HUES6 (cell line): ENCODE results near the gene SMIM44.
A peak's percentile ranks its signal among the peaks of the same experiment; 100 is the strongest.
"Not testable (repeated sequence)": the region's sequence is repeated elsewhere in the genome, so short reads cannot be mapped to it uniquely, and the experiment has no call there.

Experiments used
- H3K27ac ChIP-seq: 2 replicates; pipeline ENCODE4 v1.7.0; 2013; ENCODE audit warnings: low read depth, mild to moderate bottlenecking, low read length, inconsistent platforms
- H3K27me3 ChIP-seq: 2 replicates; pipeline ENCODE4 v1.6.1; 2013; ENCODE audit warnings: low read length; ENCODE audit not compliant: control insufficient read depth, insufficient read depth
- H3K36me3 ChIP-seq: 2 replicates; pipeline ENCODE4 v1.6.1; 2013; ENCODE audit warnings: low read length; ENCODE audit not compliant: control insufficient read depth, insufficient read depth
- H3K4me1 ChIP-seq: 2 replicates; pipeline ENCODE4 v1.6.1; 2013; ENCODE audit warnings: low read length; ENCODE audit not compliant: control insufficient read depth, insufficient read depth
- H3K4me3 ChIP-seq: 2 replicates; pipeline ENCODE4 v1.5.1; 2013; ENCODE audit warnings: low read depth, low read length
- H3K9ac ChIP-seq: one replicate; pipeline ENCODE4 v1.6.1; 2013; ENCODE audit warnings: mild to moderate bottlenecking, low read length
- H3K9me3 ChIP-seq: 2 replicates; pipeline ENCODE4 v1.6.1; 2013; ENCODE audit warnings: low read depth, low read length; ENCODE audit not compliant: control insufficient read depth, insufficient read depth

The SMIM44 gene

DNA sequence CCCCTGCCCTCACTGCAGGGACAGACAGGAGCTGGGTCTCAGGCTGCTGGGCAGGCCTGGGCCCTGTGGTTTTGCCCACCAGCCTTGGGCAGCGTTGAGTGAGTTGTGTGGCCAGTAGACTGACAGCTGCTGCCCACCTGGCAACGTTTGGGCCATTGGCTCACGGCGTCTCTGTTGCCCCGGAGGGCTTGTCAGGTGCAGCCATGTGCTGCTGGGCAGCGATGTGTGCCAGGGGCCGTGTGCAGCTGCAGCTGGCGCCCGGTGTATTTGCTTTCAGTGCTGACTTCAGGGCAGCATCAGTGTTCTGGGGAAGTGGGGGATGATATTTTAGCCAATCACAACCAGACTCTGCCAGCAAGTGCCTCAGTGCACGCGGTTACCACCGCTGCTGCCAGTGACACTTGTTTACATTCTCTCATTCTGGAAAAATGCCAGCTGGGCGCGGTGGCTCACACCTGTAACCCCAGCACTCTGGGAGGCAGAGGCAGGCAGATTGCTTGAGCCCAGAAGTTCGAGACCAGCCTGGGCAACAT lies 33.5 kb upstream of the SMIM44 start:
- H3K4me3 ChIP-seq: no peak overlapping the region
- peaks cover 53% of the 10 kb centered on the region for H3K4me1 ChIP-seq
- peaks cover 4% of the 10 kb centered on the region for H3K36me3 ChIP-seq
- H3K27me3 ChIP-seq: no peaks in the 10 kb centered on the region
- H3K9ac ChIP-seq: no peak overlapping the region
- H3K27ac ChIP-seq: no peak overlapping the region
- no peaks in the 10 kb centered on the region for H3K9me3 ChIP-seq

DNA sequence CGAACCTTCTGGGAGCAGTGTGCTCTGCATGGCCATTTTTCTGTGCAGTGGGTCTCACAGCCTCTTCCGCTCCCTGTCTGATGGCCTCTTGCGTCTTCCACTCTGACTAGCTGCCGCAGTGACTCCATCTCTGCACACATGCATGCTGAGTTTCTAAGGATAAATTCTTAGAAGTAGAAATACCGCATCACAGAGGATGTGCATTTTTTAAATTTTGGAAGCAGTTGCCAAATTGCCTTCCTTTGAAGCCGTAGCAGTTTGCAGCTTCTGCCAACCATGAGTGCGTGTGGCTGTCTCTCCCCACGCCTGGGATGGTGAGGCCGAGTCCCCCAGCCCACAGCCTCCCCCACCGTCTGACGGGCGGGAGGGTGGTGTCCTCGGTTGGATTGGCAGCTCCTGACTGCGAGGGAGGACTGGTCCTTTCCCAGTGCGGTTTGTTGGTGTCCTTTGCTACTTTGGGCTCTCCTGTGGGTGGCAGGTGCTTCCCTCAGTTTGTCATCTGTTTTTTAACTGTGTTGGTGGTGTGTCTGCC lies 32.7 kb upstream of the SMIM44 start:
- peaks cover 50% of the 10 kb centered on the region for H3K4me1 ChIP-seq

DNA sequence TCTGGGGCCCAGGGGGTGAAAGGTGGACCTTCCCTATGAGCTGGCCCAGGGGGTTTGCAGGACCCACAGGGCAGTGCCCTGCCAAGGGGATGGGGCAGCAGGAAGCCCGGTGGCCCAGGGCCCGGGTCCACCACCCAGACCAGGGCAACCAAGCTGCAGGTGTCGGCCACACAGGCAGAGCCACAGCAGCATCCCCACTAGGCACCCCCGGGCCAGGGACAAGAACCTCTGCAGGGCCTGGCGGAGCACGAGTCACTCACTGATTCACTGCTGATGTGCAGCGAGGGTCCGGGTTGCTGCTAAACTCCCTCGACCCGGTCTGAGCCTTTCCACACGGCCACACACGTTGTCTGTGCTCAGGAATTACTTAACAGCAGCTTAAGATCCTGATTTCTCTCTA lies 31.7 kb upstream of the SMIM44 start:
- peaks cover 11% of the 10 kb centered on the region for H3K36me3 ChIP-seq
- H3K4me3 ChIP-seq: no peak overlapping the region
- peaks cover 41% of the 10 kb centered on the region for H3K4me1 ChIP-seq
- no peaks in the 10 kb centered on the region for H3K9me3 ChIP-seq
- H3K27me3 ChIP-seq: no peaks in the 10 kb centered on the region
- 0 out of 2 replicates have a peak overlapping the region, but pooled peaks have one; percentile 1 for H3K27ac ChIP-seq
- no peak overlapping the region for H3K9ac ChIP-seq

More for the DNA sequence above, 32.7 kb upstream of the SMIM44 start:
- Histone ChIP-seq H3K9me3 (no peaks in the 10 kb centered on the region), H3K4me3 (no peak overlapping the region), H3K36me3 (peaks cover 6% of the 10 kb centered on the region), H3K27ac (no peak overlapping the region), H3K27me3 (no peaks in the 10 kb centered on the region), H3K9ac (no peak overlapping the region)

DNA sequence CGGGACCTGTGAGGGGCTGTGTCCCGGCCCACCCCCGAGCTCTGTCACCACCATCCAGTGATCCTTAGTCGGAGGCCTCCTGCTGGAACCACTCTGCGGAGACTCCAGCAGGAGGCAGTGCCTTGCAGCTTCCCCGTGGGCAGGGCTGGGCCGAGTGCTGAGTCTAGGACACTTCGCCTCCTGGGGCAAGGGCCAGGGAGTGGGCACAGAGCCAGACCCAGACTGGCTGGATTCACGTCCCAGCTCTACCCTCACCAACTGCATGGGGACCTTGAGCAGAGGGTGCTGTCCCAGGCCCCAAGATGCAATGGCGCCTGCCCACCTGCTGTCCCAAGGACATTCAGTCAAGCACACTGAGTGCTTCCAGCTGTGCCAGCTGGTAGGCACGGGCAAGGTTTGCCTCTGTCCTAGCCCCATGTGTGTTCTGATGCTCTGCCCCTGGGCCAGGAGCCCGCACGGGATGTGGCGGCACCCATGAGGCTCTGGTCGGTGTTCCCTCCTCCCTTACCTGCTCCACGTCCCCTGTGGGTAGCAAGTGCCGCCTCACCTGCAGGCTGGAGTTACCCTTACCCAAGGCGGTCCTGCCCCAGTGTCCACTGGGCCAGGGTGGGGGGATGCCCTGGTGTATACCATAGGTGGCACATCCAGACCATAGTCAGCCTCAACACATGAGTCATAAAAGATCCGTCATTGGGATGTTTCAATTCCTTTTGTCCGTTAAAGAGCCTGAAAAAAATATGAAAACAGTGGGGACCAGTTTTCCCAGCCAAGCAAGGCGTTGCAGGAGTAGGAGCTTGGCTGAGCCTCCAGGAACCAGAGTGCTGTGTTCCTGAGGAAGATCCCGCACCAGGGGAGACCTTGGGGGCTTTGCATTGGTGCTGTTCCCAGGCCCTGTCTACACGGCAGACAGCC lies 30.2 kb upstream of the SMIM44 start:
- Histone ChIP-seq H3K9ac (no peak overlapping the region), H3K27ac (no peak overlapping the region), H3K9me3 (no peaks in the 10 kb centered on the region), H3K4me1 (peaks cover 27% of the 10 kb centered on the region), H3K36me3 (peaks cover 19% of the 10 kb centered on the region), H3K27me3 (no peaks in the 10 kb centered on the region), H3K4me3 (no peak overlapping the region)

DNA sequence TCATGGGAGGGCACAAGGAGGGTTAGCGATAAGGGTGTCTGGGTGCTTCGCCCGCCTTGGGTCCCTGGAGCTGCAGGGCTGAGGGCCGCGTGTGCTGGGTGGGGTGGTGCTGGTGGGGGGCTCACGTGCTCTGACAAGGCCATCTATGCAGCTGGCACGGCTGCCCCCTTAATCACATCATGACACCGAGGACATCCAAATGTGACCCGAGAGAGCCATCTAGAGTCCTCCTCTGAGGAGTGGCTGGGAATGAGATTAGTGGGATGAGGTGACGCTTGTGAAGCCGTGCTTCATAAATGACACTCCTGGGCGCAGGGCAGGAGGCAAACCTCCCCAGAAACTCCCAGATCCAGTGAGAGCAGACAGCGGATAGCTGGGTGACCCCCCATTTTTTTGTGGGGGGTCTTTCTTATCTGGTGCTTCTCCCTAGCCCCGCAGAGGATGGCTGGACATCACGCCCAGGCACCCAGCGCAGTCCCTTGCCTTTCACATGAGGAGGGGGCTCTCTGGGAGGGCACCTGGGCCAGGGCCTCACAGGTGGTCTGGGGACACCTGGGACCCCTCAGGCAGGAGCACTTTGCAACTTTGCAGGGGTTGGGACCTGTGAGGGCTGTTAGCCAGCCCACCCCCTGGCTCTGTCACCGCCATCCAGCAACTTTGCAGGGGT lies 29.5 kb upstream of the SMIM44 start:
- Histone ChIP-seq H3K4me3 (no peak overlapping the region), H3K36me3 (peaks cover 19% of the 10 kb centered on the region), H3K27ac (no peak overlapping the region), H3K9ac (no peak overlapping the region), H3K4me1 (peaks cover 19% of the 10 kb centered on the region; the same call in 1 of the 2 replicates), H3K9me3 (no peaks in the 10 kb centered on the region), H3K27me3 (no peaks in the 10 kb centered on the region)

DNA sequence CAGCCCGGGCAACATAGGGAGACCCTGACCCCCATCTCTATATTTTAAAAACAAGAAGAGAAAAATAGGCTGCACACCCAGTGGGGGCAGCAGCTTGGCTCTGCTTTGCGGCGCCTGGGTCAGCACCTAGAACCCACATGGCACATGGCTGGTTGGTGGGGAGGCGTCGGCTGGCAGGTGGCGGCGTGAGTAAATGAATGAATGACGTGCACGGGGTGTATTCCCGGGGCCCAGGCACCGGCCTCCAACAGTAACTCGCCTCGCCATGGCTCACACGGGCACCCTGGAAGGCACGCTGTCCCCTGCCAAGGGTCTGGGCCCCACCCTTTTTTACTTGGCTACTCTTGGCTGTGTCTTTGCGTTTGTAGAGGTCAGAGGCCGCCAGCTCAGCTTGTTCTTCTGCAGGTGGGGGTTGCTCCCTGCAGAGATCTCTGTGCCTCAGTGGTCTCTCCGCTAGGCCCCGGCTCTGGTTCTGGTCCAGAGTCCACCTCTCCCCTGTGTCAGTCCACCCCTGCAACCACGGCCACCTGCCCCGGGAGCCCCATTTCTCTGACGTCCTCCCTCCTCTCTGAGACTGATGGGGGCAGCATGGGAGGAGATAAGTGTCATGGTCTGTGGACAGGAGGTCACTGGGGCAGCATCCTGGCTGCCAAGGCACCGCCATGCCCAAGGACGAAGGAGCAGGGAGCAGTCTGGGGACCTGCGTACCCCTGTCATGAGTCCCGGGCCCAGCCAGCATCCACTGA lies 28.4 kb upstream of the SMIM44 start:
- H3K27ac ChIP-seq: no peak overlapping the region
- H3K4me1 ChIP-seq: peaks cover 17% of the 10 kb centered on the region; the same call in 1 of the 2 replicates
- no peaks in the 10 kb centered on the region for H3K9me3 ChIP-seq
- H3K4me3 ChIP-seq: no peak overlapping the region
- H3K27me3 ChIP-seq: no peaks in the 10 kb centered on the region
- no peak overlapping the region for H3K9ac ChIP-seq
- peaks cover 19% of the 10 kb centered on the region for H3K36me3 ChIP-seq

DNA sequence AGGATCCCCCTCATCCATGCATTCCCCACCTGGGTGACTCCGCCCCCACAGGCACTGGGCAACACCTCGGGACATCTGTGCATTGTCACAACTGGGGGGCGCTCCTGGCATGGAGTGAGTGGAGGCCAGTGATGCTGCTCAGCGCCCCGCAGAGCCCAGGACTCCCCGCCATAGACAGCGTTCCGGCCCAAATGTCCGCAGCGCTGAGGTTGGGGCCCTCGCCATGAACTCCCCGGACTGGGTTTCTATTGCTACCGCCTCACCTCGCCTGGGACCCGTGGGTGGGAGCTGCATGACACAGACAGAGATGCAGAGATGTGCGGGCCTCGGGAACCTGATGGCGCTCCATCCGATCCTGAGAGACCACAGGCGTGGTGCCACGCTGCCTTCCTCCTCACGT lies 27.5 kb upstream of the SMIM44 start:
- H3K9ac ChIP-seq: no peak overlapping the region

DNA sequence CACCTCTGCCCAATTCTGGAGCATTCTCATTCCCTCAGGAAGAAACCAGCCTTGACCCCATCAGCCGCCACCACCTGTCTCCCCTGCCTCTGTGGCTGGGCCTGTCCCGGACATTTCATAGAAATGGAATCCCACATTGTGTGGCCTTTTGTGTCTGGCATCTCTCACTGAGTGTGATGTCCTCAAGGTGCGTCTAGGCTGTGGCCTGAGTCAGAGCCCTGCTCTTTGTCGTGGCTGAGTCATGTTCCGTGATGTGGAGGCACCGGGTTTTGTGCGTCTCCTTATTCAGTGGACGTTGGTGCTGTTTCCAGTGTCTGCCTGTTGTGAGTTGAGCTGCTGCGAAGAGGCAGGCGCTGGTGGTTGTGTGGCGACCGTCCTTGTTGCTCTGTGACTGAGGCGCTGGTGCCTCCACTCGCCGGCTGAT lies 26.3 kb upstream of the SMIM44 start:
- no peak overlapping the region for H3K27ac ChIP-seq
- H3K9ac ChIP-seq: no peak overlapping the region
- no peak overlapping the region for H3K4me3 ChIP-seq
- peaks cover 6% of the 10 kb centered on the region; the same call in 1 of the 2 replicates for H3K4me1 ChIP-seq
- H3K27me3 ChIP-seq: no peaks in the 10 kb centered on the region
- peaks cover 19% of the 10 kb centered on the region for H3K36me3 ChIP-seq
- H3K9me3 ChIP-seq: no peaks in the 10 kb centered on the region

More for the DNA sequence above, 27.5 kb upstream of the SMIM44 start:
- Histone ChIP-seq H3K27ac (no peak overlapping the region), H3K4me1 (peaks cover 14% of the 10 kb centered on the region; the same call in 1 of the 2 replicates), H3K36me3 (peaks cover 19% of the 10 kb centered on the region), H3K4me3 (no peak overlapping the region), H3K9me3 (no peaks in the 10 kb centered on the region), H3K27me3 (no peaks in the 10 kb centered on the region)

DNA sequence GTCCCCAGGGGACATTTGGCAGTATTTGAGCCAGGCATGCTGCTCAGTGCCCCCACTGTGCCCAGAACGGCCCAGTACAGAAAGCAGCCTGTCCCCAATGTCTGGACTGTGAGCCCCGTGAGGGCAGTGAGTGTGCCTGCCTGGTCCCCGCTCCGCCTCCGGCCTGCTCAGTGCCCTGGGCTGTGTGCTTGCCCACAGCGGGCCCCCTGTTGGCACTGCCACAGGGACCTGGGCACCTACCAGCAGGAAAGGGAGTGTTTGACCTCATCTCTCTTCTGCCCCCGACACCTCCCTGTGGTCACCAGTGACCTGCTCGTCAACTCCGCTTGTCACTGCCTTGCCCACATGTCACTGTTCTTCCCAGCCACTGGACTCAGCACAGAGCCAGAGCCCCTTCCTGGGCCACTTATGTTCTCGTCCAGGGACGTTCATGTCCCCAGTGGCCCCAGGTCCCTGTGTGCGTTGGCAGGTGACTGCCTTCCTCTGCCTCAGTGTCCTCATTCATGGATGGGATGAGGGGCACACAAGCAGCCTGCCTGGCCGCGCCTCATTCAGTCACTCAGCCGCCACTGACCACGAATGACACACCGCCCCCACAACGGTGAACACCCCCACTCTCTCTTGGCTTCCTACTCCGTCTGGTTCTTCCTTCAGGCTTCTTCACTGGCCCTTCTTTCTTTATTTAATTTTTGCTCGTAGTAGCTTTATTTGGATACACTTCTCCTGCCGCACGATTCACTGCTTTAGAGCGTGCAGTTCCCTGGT lies 25.7 kb upstream of the SMIM44 start:
- no peak overlapping the region for H3K4me3 ChIP-seq
- H3K4me1 ChIP-seq: peaks cover 6% of the 10 kb centered on the region; the same call in 1 of the 2 replicates
- no peaks in the 10 kb centered on the region for H3K9me3 ChIP-seq
- no peaks in the 10 kb centered on the region for H3K27me3 ChIP-seq
- H3K9ac ChIP-seq: no peak overlapping the region
- peaks cover 19% of the 10 kb centered on the region for H3K36me3 ChIP-seq
- no peak overlapping the region for H3K27ac ChIP-seq

DNA sequence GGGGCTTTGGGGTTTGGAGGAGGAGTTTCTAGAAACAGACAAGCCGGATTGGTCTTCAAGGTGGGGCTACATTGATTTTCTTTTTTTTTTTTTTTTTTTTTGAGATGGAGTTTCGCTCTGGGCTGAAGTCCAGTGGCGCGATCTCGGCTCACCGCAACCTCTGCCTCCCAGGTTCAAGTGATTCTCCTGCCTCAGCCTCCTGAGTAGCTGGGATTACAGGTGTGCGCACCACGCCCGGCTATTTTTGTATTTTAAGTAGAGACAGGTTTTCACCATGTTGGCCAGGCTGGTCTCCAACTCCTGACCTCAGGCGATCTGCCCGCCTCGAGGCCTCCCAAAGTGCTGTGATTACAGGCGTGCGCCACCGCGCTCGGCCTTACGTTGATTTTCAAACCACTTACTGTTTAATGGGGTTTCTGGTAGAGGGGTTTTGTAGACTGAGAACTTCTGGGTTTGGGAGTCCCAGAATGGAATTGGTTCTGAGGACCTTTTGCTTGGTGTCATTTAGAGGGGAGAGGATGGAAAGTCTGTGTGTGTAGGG lies 24.9 kb upstream of the SMIM44 start:
- not testable (repeated sequence) for H3K9me3 ChIP-seq, H3K27ac ChIP-seq, H3K4me1 ChIP-seq, H3K27me3 ChIP-seq, H3K9ac ChIP-seq
- Histone ChIP-seq H3K36me3 (peaks cover 19% of the 10 kb centered on the region), H3K4me3 (peak overlapping the region; percentile 74; the same call in 1 of the 2 replicates)
